Mesothelial cell of epicardium (in vitro differentiated cells): ENCODE measurements around the gene NQO2. TPM values are rescaled to one million over a fixed set of nuclear protein-coding genes. Genes with fewer than 3 reads are reported as not detected.
A peak's percentile ranks its signal among the peaks of the same experiment; 100 is the strongest.

Experiments used
- DNase-seq, 2 experiments: peaks; one replicate each; pipeline ENCODE4 v3.0.0; 2021; ENCODE audit warnings: low spot score in 2 of 2; ENCODE audit not compliant: unreplicated experiment in 2 of 2
- H3K27ac Mint-ChIP-seq: 2 replicates; pipeline ENCODE4 v1.8.0; 2021; ENCODE audit warnings: mixed read lengths
- H3K27me3 Mint-ChIP-seq: 2 replicates; pipeline ENCODE4 v1.8.0; 2021; ENCODE audit warnings: low read depth, mixed read lengths
- H3K36me3 Mint-ChIP-seq: 2 replicates; pipeline ENCODE4 v1.8.0; 2021; ENCODE audit warnings: mixed read lengths
- H3K4me1 Mint-ChIP-seq: 2 replicates; pipeline ENCODE4 v1.8.0; 2021; ENCODE audit warnings: mixed read lengths
- H3K4me3 Mint-ChIP-seq: 2 replicates; pipeline ENCODE4 v1.8.0; 2021; ENCODE audit warnings: mild to moderate bottlenecking, moderate library complexity, mixed read lengths
- H3K9me3 Mint-ChIP-seq: 2 replicates; pipeline ENCODE4 v1.8.0; 2021; ENCODE audit warnings: mixed read lengths
- CTCF ChIP-seq: fragments of 200-600 bp; sonication (generic); IDR thresholded peaks from one replicate; pipeline ENCODE4 v1.5.0; 2021; ENCODE audit warnings: antibody characterized with exemption; ENCODE audit not compliant: unreplicated experiment
- total RNA-seq: library from RNA; stranded (reverse); gene quantifications from 3 replicates; pipeline ENCODE4 v1.2.1, GENCODE V29; 2021

Gene NQO2
- total RNA-seq, 1 donor from 2014 or later: 18.7 TPM

- DNase-seq: no peak
- H3K27me3 Mint-ChIP-seq: no peaks in the 10 kb centered on the region
- H3K36me3 Mint-ChIP-seq: peaks cover 5% of the 10 kb centered on the region
- no peaks in the 10 kb centered on the region for H3K9me3 Mint-ChIP-seq
- H3K27ac Mint-ChIP-seq: no peak overlapping the region
- no peak overlapping the region for H3K4me3 Mint-ChIP-seq
- peaks cover 23% of the 10 kb centered on the region for H3K4me1 Mint-ChIP-seq
- no peak for TF ChIP-seq CTCF
Measured at GRCh38 chr6:2960935-2961334, 38.8 kb upstream of the NQO2 start.

- no peak overlapping the region for H3K4me3 Mint-ChIP-seq
- TF ChIP-seq CTCF: no peak
- H3K4me1 Mint-ChIP-seq: peaks cover 27% of the 10 kb centered on the region
- peaks cover 2% of the 10 kb centered on the region for H3K36me3 Mint-ChIP-seq
- no peaks in the 10 kb centered on the region for H3K27me3 Mint-ChIP-seq
- H3K27ac Mint-ChIP-seq: no peak overlapping the region
- no peaks in the 10 kb centered on the region for H3K9me3 Mint-ChIP-seq
- no peak for DNase-seq
Measured at GRCh38 chr6:2961506-2961905, 38.2 kb upstream of the NQO2 start.

GRCh38 chr6:2962004-2962403 lies 37.7 kb upstream of the NQO2 start:
- H3K4me1 Mint-ChIP-seq: peaks cover 31% of the 10 kb centered on the region
- H3K27ac Mint-ChIP-seq: peak overlapping the region; percentile 5
- no peak for DNase-seq
- H3K4me3 Mint-ChIP-seq: no peak overlapping the region
- H3K27me3 Mint-ChIP-seq: no peaks in the 10 kb centered on the region
- H3K36me3 Mint-ChIP-seq: peaks cover 2% of the 10 kb centered on the region
- no peaks in the 10 kb centered on the region for H3K9me3 Mint-ChIP-seq
- no peak for TF ChIP-seq CTCF

GRCh38 chr6:2962636-2963035 lies 37.1 kb upstream of the NQO2 start:
- TF ChIP-seq CTCF: no peak
- Mint-ChIP-seq H3K4me1 (peaks cover 36% of the 10 kb centered on the region), H3K9me3 (peaks cover under 1% of the 10 kb centered on the region), H3K27me3 (no peaks in the 10 kb centered on the region), H3K4me3 (no peak overlapping the region), H3K27ac (peak overlapping the region; percentile 29), H3K36me3 (peaks cover 2% of the 10 kb centered on the region)
- DNase-seq: no peak

GRCh38 chr6:2963756-2964155 lies 35.9 kb upstream of the NQO2 start:
- peaks cover 9% of the 10 kb centered on the region for H3K36me3 Mint-ChIP-seq
- no peak for TF ChIP-seq CTCF
- peaks cover 36% of the 10 kb centered on the region for H3K4me1 Mint-ChIP-seq
- no peaks in the 10 kb centered on the region for H3K27me3 Mint-ChIP-seq
- peaks cover 5% of the 10 kb centered on the region for H3K9me3 Mint-ChIP-seq
- H3K4me3 Mint-ChIP-seq: no peak overlapping the region
- DNase-seq: no peak
- H3K27ac Mint-ChIP-seq: no peak overlapping the region

- H3K4me3 Mint-ChIP-seq: no peak overlapping the region
- H3K36me3 Mint-ChIP-seq: peaks cover 9% of the 10 kb centered on the region
- no peak overlapping the region for H3K27ac Mint-ChIP-seq
- no peaks in the 10 kb centered on the region for H3K27me3 Mint-ChIP-seq
- H3K4me1 Mint-ChIP-seq: peaks cover 38% of the 10 kb centered on the region
- TF ChIP-seq CTCF: no peak
- H3K9me3 Mint-ChIP-seq: peaks cover 5% of the 10 kb centered on the region
- no peak for DNase-seq
Measured at GRCh38 chr6:2964793-2965505, 34.7 kb upstream of the NQO2 start.
